Measurements from ENCODE around the gene RFK.

- no peak for TF ChIP-seq CTCF (IDR thresholded peaks at IDR 0.05 in 2 of 3, conservative IDR thresholded peaks at IDR 0.05 in 1 of 3; ENCODE audit: borderline replicate concordance in 1 of 3, insufficient read depth in 1 of 3, low read depth in 2 of 3, low read length in 2 of 3)
- TF ChIP-seq POLR2A (IDR thresholded peaks at IDR 0.05; ENCODE audit: borderline replicate concordance, extremely low read depth, insufficient read depth, insufficient read length): no peak
- no peak for TF ChIP-seq ATF3 (IDR thresholded peaks at IDR 0.05)
- TF ChIP-seq RAD21 (IDR thresholded peaks at IDR 0.05; ENCODE audit: low read depth): no peak
- no peak for TF ChIP-seq POLR2AphosphoS5 (IDR thresholded peaks at IDR 0.05; ENCODE audit: low read depth, low read length)
- TF ChIP-seq EZH2phosphoT487 (IDR thresholded peaks at IDR 0.05; ENCODE audit: borderline replicate concordance): no peak
- TF ChIP-seq TCF7L2 (IDR thresholded peaks at IDR 0.05; ENCODE audit: borderline replicate concordance, extremely low read depth, insufficient read depth, insufficient read length): no peak
- TF ChIP-seq MAX (IDR thresholded peaks at IDR 0.05): no peak
- no peak for TF ChIP-seq CBX3 (IDR thresholded peaks at IDR 0.05; ENCODE audit: low read depth)
These were observed 11.6 kb upstream of the RFK start for GRCh38 chr9:76405868-76406267.

Data from HCT116 (cell line).